HG03460 (cell line): ENCODE data around the gene PADI1.

Experiments
- ATAC-seq: cut with Tn5 transposase; IDR thresholded peaks from one replicate; pipeline ENCODE4 v1.9.1; 2021; ENCODE audit not compliant: unreplicated experiment

Gene PADI1

DNA sequence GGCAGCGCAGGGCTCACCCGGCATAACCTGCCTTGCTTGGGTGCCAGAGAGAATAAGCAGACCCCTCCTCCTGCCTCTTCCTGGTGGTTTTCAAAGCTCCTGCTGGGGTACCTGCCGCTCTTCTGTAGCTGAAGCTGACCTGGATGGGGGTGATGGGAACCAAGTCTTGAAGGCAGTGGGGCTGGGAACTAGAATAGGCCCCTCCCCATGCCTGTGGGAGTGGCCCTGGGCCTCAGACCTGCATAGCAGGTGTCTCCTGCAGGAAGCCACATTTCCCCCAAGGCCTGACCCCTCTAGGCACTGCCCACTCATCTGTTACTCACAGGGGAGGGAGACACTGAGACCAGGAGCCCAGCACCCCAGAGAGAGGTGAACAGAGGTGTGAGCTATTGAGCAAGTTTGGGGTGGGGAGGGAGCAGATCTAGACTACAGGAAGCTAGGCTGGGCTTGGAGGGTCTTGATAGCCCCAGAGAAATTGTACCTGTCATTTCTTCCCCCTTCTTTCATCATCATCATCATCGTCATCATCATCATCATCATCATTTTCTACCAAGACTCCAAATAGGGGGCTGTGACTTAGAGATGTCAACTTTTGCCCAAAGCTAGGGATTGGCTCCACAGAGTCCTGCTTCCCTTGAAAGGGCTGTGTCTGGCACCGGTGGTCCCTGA lies 10.1 kb downstream of the PADI1 start:
- no peak for ATAC-seq

- no peak for ATAC-seq
Measured at GRCh38 chr1:17215545-17215890, 10.6 kb downstream of the PADI1 start.

- ATAC-seq: no peak
Measured at GRCh38 chr1:17216078-17216477, 11.2 kb downstream of the PADI1 start.

DNA sequence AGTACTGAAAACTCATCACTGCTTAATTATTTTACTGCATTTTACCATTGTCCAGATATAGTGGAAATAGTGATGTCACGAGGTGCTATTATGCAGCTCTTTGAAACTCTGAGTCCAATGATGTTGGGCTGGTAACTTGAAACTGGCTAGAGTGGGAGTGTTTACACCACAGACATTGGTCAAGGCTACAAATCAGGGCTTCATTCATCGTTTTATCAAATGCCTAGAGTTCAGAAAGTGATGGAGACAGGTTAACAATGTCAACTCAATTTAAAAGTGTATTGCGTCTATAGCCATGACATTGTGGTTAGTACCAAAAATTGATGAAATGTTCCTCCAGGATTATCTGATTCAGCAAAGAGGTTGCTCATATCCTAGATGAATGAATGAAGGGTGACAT lies 12.7 kb downstream of the PADI1 start:
- ATAC-seq: no peak

GRCh38 chr1:17218939-17219338 lies 14.0 kb downstream of the PADI1 start:
- ATAC-seq: no peak

DNA sequence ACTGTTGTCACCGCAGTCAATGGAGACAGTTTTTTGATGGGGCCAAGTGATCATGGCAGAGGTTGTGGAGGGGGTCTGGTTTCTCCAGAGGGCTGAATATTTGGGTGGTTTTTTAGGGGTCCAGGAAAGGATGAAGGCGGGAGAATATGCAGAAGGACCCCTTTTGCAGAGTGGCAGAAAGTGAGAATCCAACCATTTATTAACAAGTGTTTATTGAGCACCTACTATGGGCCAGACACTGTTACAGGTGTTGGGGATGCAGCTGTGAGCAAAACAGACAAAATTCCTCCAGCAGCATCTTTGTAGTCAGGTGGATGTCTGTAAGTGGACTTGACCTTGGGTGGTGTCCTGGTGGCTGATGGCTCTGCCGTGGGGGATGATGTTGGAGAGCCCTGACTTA lies 15.4 kb downstream of the PADI1 start:
- no peak for ATAC-seq

DNA sequence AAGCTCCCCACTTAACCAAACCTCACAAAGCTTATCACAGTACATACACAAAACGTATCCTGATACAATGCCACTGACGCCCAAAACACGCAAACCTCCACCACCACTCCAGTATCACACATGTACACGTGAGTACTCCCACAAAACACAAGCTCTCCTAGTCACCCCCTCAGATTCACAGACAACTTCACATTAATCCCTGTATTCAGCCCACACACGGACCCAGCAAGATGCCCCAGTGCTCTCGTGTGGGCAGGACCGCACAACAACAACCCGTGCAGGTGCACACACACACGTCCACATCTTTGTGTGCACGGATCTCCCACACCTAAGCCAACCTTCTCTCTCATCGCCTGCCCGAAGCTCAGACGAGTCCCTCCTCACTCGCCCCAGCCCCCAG lies 17.6 kb downstream of the PADI1 start:
- no peak for ATAC-seq

DNA sequence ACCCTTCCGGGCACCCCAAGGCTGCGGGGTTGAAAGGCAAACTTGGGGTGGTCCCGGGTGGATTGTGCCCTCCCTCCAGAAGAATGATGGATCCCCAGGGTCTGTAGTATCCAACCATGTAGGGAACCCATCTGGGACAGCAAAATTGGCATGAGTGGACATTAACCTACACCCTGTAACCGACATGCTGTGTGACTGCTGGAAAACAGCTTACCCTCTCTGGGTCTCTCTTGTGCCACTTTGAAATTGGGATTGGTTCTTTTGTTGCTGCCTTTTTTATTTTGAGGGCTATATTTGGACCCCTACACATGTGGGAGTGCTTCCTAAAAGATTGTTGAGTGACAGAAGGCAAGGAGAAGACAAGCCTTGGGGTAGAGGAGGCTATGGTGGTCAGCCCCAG lies 19.5 kb downstream of the PADI1 start:
- no peak for ATAC-seq

GRCh38 chr1:17225140-17225539 lies 20.2 kb downstream of the PADI1 start:
- no peak for ATAC-seq

DNA sequence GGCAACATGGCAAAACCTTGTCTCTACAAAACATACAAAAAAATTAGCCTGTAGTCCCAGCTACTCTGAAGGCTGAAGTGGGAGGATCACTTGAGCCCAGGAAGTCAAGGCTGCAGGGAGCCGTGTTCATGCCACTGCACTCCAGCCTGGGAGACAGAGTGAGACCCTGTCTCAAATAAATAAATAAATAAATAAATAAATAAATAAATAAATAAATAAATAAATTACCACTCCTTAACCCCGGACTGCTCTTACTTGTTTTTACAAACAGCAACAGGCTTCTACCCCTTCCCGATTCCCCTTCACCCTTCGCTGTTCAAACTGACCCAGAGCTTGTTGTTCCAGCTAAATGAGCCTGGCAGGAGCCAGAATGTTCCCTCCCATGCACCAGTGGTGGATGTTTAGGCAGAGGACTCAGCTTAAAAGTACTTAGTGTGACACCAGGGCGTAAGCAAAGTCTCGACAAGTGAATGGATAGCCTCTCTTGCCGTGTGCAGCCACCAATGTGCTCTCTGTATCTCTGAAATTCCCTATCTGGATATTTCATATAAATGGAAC lies 22.5 kb downstream of the PADI1 start:
- no peak for ATAC-seq

GRCh38 chr1:17228619-17229018 lies 23.7 kb downstream of the PADI1 start:
- no peak for ATAC-seq

DNA sequence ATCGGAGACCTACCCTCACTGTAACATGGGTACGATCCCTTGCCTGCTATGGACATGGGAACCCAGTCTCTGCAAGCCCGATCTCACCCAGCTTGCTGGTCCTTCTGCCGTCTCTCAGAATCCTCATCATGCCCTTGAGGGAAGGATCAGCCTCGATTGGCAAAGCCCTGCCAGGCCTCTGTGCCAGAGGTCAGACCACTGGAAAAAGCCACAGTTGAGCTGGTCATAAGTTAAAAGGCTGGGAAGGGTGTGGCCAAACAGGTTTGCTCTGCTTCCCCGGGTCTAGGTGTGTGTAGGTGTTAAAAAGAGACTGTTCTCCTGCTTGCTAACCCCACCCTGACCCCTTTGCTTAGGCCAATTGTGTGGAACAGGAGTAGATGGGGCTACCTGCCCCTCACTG lies 24.5 kb downstream of the PADI1 start:
- ATAC-seq: no peak

GRCh38 chr1:17230106-17230505 lies 25.2 kb downstream of the PADI1 start:
- no peak for ATAC-seq

GRCh38 chr1:17230671-17231310 lies 25.9 kb downstream of the PADI1 start:
- ATAC-seq: no peak

DNA sequence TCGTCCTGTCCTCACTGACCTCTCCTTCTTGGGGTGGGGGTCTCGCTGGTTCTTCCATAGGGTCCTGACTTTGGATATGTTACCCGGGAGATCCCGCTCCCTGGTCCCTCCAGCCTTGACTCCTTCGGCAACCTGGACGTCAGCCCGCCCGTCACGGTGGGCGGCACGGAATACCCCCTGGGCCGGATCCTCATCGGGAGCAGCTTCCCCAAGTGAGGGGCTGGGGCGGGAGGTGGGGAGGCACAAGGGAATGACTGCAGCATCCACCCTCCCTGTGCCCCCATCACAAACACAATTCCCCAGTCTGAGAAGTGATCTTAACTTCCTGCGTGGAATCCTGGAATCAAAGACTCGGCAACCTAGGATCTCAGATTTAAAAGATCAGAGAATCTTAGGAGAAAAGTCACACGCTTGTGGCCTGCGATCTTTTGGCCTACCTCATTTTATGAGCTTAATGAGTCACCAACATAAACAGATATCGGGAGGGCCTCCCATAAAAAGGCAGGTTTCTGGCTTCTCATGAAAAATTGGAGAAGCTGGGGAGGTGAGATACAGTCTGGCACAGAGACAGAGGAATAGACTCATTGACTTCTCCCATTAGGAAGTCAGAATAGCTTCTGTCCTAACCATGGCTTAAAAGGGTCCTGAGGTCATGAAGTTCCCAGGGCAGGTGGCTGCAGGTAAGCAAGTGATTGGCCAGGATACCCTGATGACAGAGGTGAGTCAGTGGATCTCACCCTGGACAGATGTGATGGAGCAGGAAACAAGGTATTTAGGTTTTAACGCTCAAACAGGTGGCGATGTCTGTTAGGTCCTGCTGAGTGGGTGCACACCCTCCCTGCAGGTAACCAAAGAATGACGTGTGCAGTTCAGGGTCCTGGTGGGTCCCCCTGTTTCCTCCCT lies 28.1 kb downstream of the PADI1 start:
- ATAC-seq: no peak

DNA sequence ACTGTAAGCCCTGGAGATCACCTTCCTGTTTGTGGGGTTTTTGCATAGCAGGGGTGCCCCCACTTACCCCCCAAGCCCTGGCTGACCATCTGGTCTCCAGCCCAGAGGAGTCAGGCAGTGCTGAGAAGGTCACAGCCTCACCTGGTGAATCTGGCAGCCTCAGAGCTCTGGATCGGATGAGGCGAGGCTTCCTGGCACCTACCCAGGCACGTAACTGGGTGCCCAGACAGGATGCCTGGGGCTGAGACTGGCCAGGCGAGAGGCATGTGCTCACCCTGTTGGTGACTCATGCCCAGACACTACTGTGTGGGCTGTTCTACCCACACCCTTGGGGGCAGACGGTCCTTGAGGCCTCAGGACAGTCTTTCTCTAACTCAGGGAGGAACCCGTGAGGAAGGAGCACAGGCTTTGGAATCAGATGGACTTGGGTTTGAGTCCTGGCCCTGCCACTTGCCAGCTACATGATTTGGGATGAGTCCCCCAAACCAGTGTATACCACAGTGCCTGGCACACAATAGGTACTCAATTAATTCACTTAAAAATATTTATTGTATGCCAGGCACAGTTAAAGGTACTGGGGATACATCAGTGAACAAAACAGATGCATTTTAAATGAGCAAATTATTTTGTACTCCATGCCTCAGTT lies 28.9 kb downstream of the PADI1 start:
- no peak for ATAC-seq

GRCh38 chr1:17234405-17234804 lies 29.5 kb downstream of the PADI1 start:
- no peak for ATAC-seq

- ATAC-seq: no peak
Measured at GRCh38 chr1:17235135-17235885, 30.4 kb downstream of the PADI1 start.

DNA sequence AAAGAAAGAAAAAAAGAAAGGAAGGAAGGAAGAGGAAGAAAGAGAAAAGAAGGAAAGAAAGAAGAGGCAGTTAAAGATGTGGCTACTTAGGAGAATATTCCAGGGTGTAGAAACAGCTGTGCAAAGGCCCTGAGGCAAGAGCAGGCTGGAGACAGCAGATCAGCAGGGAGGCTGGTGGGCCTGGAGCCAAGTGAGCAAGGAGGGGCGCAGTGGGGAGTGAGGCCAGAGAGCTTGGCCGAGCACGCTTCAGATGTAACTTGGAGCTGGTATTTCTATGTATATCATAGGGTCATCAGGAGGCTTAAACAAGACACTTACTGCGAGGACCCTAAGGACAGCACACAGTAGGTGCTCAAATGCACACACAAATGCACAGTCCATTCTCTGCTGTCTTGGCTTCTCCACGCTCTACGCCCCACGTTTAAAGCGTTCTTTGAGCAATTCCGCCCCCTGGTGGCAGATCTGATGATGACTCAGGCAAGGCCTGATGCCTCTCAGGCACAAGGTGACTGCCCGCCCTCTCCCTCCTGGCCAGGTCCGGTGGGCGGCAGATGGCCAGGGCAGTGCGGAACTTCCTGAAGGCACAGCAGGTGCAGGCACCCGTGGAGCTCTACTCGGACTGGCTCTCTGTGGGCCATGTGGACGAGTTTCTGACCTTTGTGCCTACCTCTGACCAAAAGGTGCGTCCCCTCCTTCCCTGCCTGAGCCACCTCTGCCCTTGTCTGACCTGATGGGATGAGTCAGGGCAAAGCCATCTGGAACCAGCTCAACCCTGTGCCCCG lies 32.0 kb downstream of the PADI1 start:
- ATAC-seq: no peak

- ATAC-seq: no peak
Measured at GRCh38 chr1:17237561-17237903, 32.6 kb downstream of the PADI1 start.
